GM20000 (cell line): ENCODE data around the gene NEURL3.

ENCODE experiments used
- DNase-seq: peaks from one replicate; pipeline ENCODE4 v3.0.0; 2012; ENCODE audit warnings: low spot score
- TF ChIP-seq, protein P1 (sequence below): IDR thresholded peaks from 2 replicates; pipeline ENCODE4 v1.5.1; 2012; ENCODE audit warnings: mild to moderate bottlenecking, control low read depth; ENCODE audit errors: extremely low read depth, missing control alignments

Gene NEURL3

DNA sequence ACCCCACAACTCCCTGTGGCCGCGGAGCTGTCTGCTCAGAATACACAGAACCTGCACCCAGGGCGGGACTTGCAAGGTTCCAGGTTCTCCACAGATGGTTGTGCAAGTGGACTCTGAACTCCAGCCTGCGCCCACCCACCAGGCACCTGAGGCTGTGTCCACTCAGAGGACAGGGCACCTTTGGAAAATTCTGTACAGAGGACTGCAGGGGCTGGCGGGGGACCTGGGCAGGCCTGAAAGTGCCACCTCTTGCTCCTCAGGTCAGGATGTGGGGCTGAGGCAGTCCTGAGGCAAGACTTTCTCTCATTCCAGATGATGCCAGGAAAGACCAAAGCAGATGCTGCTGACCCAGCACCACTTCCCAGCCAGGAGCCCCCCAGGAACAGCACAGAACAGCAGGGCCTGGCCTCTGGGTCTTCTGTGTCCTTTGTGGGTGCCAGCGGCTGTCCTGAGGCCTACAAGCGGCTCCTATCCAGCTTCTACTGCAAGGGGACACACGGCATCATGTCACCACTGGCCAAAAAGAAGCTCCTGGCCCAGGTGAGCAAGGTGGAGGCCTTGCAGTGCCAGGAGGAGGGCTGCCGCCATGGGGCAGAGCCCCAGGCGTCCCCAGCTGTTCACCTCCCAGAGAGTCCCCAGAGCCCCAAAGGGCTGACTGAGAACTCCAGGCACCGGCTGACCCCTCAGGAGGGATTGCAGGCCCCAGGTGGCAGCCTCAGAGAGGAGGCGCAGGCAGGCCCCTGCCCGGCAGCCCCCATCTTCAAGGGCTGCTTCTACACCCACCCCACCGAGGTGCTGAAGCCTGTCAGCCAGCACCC is 45.8 kb upstream of the NEURL3 start:
- no peak for DNase-seq
- TF ChIP-seq, protein P1, sequence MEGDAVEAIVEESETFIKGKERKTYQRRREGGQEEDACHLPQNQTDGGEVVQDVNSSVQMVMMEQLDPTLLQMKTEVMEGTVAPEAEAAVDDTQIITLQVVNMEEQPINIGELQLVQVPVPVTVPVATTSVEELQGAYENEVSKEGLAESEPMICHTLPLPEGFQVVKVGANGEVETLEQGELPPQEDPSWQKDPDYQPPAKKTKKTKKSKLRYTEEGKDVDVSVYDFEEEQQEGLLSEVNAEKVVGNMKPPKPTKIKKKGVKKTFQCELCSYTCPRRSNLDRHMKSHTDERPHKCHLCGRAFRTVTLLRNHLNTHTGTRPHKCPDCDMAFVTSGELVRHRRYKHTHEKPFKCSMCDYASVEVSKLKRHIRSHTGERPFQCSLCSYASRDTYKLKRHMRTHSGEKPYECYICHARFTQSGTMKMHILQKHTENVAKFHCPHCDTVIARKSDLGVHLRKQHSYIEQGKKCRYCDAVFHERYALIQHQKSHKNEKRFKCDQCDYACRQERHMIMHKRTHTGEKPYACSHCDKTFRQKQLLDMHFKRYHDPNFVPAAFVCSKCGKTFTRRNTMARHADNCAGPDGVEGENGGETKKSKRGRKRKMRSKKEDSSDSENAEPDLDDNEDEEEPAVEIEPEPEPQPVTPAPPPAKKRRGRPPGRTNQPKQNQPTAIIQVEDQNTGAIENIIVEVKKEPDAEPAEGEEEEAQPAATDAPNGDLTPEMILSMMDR = no peak

DNA sequence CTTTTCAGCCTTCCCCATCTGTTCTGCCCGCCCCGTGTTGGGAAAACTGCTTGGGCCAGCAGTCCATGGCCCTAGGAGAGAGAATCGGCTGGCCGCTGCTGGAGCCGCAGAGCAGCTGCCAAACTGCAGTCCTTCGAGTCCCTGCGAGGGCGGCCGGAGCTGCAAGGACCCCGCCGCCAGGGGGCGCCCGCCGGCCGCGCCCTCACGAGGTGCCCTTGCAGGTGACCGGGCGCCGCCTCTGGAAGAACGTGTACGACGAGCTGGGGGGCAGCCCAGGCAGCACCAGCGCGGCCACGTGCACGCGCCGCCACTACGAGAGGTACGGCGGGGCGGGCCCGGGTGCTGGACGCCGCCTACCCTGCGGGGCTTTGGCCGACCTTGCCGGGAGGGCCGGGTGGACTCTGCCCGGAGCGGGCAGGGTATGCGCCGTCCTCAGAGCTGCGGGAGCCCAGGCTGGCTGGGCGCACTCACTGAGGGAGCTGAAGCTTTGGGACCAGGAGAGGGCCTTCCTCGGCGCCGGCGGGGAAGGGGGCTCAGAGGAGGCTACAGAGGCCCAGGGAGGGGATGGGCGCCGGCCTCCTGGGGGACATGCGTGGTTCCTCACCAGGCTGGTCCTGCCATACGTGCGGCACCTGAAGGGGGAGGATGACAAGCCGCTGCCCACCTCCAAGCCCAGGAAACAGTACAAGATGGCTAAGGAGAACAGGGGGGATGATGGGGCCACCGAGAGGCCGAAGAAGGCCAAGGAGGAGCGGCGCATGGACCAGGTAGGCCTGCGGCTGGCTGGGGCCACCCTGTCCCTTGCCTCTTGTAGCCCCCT is 45.0 kb upstream of the NEURL3 start:
- DNase-seq = no peak
- TF ChIP-seq, protein P1 = no peak

DNA sequence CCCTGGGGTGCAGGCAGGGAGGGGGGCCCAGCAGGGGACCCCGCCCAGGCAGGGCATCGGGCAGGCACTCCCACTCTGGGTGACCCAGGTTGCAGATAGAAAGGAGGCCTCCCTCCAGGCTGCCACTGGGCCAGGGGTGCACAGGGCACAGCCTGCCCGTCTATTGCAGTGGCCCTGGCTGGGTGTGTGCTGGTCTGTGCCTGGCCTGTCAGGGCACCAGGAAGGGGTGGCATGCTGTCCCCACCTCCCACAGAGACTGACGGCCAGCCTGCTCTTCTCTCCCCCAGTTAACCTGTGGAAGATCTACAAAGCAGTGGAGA is 44.3 kb upstream of the NEURL3 start:
- TF ChIP-seq, protein P1 = no peak
- DNase-seq = no peak

DNA sequence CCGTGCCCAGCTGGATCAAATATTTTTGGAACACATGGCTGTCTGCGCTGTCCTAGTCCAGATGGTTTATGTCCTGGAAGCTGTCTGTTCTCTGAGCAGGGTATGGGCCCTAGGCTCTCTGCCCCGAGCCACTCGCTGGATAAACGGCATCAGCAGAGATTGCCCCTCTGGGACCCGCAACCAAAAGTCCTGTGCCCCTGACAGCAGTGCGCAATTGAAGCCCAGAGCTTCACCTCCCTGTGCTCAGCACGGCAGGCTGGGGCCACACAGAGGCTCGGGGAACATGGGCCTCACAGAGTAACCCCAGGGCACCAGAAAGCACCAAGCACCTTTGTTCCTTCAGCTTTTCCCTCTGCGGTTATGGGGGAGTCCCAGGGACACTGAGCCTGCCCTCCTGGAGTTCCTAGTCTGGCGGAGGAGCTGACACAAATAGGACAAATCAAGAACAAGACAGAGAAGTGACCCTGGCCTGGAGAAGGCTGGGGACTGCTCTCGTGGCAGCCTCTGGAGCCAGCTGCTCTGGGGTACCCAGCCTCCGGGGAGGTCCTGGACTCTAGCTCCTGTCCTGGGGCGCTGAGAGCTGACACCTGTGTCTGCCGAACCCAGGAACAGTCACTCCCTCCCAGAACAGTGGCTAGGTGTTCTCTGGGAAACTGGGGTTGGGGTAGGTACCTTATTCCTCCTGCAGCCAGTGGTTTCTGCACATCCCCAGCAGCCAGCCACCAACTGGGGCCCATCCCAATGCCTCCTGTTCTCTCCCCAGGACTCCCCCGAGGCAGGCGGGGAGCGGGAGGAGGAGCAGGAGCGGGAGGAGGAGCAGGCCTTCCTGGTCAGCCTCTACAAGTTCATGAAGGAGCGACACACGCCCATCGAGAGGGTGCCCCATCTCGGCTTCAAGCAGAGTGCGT is 43.7 kb upstream of the NEURL3 start:
- TF ChIP-seq, protein P1 = no peak
- no peak for DNase-seq

DNA sequence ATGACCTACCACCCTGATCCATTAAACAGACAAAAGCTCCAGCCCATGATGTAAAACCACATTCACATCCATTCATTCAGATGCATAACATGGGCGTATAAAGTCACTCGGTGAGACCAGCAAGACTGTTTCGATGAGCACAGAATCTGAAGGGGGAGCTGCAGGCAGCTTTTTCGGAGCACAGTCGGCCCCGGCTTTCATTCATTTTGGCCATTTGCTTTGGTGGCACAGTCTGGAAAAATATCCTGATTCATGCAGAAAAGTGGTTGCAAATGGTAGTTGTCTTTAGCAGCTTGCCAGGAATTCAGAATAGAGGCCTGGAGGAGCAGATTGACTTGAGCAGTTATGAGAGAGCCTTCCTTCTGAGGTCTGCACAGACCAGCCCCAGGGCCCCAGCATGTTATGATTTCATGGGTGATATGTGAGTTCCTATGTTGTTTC is 42.6 kb upstream of the NEURL3 start:
- TF ChIP-seq, protein P1 = no peak
- DNase-seq = no peak

DNA sequence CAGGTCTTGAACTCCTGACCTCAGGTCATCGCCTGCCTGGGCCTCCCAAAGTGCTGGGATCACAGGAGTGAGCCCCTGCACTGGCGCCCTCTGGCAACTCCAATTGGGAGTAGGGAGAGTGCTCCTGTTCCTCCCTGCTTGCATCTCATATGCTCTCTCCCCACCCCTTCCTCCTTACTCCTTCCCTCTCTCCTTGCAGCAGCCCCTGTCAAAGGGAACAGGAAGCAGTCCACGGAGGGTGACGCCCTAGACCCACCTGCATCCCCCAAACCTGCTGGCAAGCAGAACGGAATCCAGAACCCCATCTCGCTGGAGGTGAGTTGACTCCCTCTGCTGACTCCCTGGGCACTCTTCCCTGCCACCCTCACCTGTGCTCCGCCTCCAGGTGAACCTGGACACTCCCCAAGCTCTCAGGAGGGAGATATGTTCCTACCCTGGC is 42.1 kb upstream of the NEURL3 start:
- TF ChIP-seq, protein P1 = no peak
- no peak for DNase-seq
